Stimulated activated CD4-positive, alpha-beta T cell treated with anti-CD3 and anti-CD28 coated beads, Interleukin-15, amount 100 ng/mL, for 24 hours (primary cell): ENCODE results near the gene NOS3.
"Not testable (repeated sequence)": the region's sequence is repeated elsewhere in the genome, so short reads cannot be mapped to it uniquely, and the experiment has no call there.

Source experiments
- DNase-seq: peaks from one replicate; pipeline ENCODE4 v3.0.0-alpha.2; 2020

Gene NOS3

GRCh38 chr7:151005566-151005965, 14.7 kb downstream of the NOS3 start:
- no peak for DNase-seq

DNA sequence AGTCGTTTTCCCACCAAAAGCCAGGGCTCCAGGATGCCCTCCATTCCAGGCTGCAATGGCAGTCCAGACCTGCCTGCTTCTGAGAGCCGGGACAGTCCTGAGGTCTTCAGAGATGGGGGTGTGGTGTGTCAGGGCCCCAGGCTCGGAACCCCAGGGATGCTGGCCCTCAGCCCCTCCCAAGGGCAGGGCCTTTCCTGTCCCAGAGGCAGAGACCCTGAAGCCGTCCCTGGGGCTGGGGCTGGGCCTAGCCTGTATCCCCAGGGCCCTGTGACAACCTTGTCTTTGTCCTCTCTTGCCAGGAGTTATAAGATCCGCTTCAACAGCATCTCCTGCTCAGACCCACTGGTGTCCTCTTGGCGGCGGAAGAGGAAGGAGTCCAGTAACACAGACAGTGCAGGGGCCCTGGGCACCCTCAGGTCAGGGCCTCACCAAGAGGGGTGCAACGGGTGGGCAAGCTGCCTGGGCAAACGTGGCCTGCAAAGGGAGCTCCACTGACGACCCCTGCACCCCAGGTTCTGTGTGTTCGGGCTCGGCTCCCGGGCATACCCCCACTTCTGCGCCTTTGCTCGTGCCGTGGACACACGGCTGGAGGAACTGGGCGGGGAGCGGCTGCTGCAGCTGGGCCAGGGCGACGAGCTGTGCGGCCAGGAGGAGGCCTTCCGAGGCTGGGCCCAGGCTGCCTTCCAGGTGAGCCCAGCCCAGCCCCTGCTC, 15.9 kb downstream of the NOS3 start:
- DNase-seq, result no peak

- DNase-seq, result no peak
Measured at GRCh38 chr7:151007469-151007898, 16.7 kb downstream of the NOS3 start.

GRCh38 chr7:151008143-151008510, 17.3 kb downstream of the NOS3 start:
- no peak for DNase-seq

GRCh38 chr7:151008511-151009323, 17.9 kb downstream of the NOS3 start:
- DNase-seq, result peak; percentile 91

GRCh38 chr7:151009327-151010036, 18.7 kb downstream of the NOS3 start:
- DNase-seq, result no peak

GRCh38 chr7:151010037-151010306, 19.2 kb downstream of the NOS3 start:
- DNase-seq, result no peak

DNA sequence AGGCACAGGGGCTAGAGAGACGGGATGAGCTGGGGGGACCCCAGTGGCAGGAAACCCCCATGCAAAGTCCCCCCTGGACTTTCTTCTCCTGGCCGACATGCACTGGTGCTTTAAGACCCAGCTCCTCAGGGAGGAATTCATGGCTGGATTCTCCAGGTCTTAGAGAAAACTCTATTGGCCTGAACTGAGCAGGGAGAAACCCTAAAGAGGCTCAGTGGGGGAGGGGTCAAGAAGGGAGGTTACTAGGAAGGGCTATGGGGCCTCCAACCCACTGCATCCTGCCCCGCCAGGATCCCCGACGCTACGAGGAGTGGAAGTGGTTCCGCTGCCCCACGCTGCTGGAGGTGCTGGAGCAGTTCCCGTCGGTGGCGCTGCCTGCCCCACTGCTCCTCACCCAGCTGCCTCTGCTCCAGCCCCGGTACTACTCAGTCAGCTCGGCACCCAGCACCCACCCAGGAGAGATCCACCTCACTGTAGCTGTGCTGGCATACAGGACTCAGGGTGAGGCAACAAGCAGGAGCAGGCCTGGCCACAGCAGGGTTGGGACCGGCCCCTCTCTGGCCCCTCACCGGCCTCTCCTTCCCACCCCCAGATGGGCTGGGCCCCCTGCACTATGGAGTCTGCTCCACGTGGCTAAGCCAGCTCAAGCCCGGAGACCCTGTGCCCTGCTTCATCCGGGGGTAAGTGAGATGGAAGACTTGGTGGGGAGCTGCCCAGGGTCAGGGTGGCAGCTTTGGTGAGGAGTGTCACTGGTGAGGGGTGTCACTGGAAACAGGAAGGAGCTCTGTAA, 19.7 kb downstream of the NOS3 start:
- DNase-seq, result peak; percentile 63

DNA sequence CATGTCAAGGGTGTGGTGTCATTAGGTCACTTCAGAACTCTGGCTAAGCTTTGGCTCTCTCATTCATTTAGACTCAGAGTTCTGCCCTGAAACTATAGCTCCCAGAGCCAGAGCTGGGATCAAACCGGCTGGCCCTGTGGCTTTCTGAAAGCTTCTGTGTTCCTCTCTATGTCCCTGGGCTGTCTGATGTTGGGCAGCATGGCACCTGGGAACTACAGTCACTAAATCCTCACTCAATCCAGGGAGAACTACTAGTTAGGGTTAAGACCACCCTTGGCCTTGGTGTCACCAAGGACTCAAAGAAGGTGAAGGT, 20.2 kb downstream of the NOS3 start:
- no peak for DNase-seq

DNA sequence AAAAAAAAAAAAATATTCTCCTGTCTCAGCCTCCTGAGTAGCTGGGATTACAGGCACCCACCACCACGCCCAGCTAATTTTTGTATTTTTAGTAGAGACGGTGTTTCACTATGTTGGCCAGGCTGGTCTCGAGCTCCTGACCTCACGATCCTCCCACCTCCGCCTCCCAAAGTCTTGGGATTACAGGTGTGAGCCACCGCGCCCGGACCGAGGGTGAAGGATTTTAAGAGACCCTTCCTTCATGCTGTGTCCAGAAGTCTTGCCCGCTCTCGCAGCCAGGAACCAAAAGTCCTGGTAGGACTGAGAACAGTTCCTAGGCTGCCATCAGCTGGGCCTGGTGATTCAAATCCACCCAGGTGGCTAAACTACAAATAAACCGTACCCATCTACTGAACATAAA, 20.8 kb downstream of the NOS3 start:
- DNase-seq, result not testable (repeated sequence)

DNA sequence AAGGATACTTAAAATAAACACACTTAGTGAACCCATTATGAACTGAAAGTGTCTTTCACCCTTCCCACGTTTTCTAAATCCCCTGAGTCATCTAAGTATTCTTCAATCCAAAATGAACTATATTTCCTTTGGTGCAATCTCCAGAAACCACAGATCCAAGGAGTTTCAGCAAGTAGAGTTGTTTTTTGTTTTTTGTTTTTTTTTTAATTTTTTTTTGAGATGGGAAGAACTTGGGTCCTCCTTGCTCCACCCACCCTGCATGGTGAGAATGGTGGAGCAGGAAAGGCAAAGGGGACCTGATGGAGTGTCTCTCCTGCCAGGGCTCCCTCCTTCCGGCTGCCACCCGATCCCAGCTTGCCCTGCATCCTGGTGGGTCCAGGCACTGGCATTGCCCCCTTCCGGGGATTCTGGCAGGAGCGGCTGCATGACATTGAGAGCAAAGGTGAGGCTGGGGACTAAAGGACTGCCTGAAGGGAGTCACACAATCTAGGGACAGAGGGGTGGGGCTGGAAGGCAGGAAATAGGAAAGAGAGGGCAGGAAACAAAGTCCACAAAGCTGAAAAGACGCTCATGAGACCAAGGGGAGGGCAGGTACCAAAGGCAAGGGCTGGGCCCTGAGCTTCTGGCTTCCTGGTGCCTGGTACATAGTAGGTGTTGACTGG, 21.3 kb downstream of the NOS3 start:
- DNase-seq, result no peak

DNA sequence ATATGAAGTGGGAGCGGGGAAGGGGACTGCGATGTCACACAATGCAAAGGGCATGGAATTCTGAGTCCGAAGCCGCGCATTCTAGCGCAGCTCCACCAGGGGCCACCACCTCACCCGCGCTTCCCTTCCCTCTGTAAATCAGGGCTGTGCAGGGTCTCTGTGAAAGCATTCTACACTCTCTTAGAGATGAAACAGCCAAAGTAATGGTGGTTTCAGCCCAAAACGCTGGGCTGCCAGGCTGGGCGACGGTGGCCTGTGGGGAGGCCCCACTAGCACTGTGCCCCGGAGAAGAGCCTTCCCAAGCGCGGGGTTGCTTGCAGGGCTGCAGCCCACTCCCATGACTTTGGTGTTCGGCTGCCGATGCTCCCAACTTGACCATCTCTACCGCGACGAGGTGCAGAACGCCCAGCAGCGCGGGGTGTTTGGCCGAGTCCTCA, 22.1 kb downstream of the NOS3 start:
- DNase-seq, result no peak

DNA sequence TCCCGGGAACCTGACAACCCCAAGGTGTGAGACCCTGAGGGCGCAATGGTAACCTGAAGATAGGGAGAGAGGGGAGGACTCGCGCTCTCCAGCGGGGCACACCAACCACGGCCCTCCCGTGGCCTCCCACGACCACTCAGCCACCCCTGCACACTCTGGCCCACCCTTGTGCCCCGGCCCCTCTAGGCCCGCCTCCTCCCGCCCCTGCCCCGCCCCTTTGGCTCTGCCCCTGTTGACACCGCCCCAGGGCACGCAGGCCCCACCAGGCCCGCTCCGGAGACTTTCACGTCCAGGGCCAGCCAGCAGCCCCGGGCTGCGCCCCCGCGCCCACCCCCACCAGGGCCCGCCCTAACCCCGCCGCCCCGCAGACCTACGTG, 22.5 kb downstream of the NOS3 start:
- DNase-seq, result peak; percentile 44

- peak; percentile 92 for DNase-seq
Measured at GRCh38 chr7:151013733-151014497, 23.1 kb downstream of the NOS3 start.

- DNase-seq, result peak; percentile 53
Measured at GRCh38 chr7:151014950-151015349, 24.1 kb downstream of the NOS3 start.

- no peak for DNase-seq
Measured at GRCh38 chr7:151015967-151016366, 25.1 kb downstream of the NOS3 start.

GRCh38 chr7:151016505-151016904, 25.7 kb downstream of the NOS3 start:
- DNase-seq, result no peak

GRCh38 chr7:151016942-151017341, 26.1 kb downstream of the NOS3 start:
- no peak for DNase-seq

DNA sequence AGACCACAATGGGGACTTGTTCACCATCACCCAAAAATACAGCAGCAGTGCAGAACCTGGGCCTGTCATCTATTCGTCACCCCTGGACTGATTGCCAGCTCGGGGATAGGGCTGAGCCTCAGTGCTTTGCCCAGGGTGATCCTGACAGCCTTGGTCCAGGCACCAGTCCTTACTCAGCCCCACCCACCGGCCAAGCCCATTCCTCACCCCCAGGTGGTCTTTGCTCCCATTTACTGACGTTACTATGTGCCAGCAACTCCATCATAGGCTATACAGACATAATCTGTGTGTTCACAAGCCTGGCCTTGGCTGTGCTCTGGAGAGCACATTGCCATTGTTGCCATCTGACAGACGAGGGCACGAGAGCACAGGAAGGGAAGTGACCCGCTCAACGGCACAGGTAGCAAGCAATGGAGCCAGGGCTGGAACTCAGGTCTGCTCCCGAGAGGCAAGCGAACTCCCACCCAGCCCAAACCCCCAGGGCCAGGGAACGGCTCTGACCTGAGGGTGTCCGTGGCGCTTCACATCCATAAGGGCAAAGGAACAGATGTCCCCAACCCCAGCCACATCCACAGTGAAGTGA, 26.6 kb downstream of the NOS3 start:
- DNase-seq, result no peak

- peak; percentile 89 for DNase-seq
Measured at GRCh38 chr7:151017953-151018420, 27.2 kb downstream of the NOS3 start.

DNA sequence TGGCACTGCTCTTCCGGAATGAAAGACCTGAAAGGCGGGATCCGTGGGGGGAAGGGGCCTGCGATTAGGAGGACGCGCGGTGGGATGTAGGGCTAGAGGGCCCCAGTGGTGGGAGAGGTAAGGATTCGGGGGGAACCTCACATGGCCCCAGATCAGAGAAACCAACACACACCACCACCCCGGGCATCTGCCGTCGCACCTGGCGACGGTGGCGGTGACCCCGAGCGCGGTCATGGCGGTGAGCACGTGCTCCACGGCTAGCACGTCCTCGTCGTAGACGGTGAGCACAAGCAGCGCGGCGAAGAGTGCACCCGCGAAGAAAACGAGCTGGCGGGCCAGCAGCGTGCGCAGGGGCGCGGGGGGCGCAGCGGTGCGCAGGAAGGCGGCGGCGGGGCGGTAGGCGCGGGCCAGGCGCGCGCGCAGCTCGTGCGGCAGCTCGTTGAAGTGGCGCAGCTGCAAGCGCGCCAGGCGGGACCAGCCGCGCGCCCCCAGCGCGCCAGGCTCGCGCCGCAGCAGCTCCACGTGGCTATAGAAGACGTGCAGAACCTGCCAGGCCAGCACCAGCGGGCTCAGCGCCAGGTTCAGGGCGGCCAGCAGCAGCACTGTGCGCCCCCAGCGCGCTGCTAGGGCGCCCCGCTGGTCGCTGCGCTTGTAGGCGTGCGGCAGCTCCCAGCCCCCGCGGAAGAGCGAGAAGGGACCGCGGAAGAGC, 27.8 kb downstream of the NOS3 start:
- peak; percentile 59 for DNase-seq
